Stomach (tissue), 9 donors: ENCODE measurements around the gene IL4I1. TPM values are rescaled to one million over a fixed set of nuclear protein-coding genes. Genes with fewer than 3 reads are reported as not detected.

Experiments used
- DNase-seq, 2 donors: peaks; one replicate each; pipeline versions ENCODE4 v3.0.0 to v3.0.0-alpha.2; 2013 to 2019
- H3K27ac ChIP-seq, 5 donors: fragments of 200-600 bp in 4 of 5; sonication (generic) in 4 of 5; one replicate each; pipeline ENCODE4 v1.5.1; 2013 to 2019; ENCODE audit warnings: mild to moderate bottlenecking in 1 of 5, moderate library complexity in 1 of 5
- H3K27me3 ChIP-seq, 3 donors: fragments of 200-600 bp; sonication (generic); one replicate each; pipeline ENCODE4 v1.5.1; 2017 to 2019; ENCODE audit warnings: mixed run types in 1 of 3
- H3K36me3 ChIP-seq, 4 donors: fragments of 200-600 bp; sonication (generic); 1 replicate in 3 of 4; 2 replicates in 1 of 4; pipeline ENCODE4 v1.5.1; 2016 to 2019
- H3K4me1 ChIP-seq, 4 donors: fragments of 200-600 bp; sonication (generic); one replicate each; pipeline ENCODE4 v1.5.1; 2016 to 2019
- H3K4me3 ChIP-seq, 4 donors: fragments of 200-600 bp; sonication (generic) in 3 of 4; one replicate each; pipeline ENCODE4 v1.5.1; 2016 to 2019; ENCODE audit warnings: mild to moderate bottlenecking in 1 of 4
- H3K9me3 ChIP-seq, 4 donors: fragments of 200-600 bp; sonication (generic); one replicate each; pipeline ENCODE4 v1.5.1; 2016 to 2019
- EP300 ChIP-seq: sonication (generic); formaldehyde crosslinking; IDR thresholded peaks from one replicate; pipeline ENCODE4 v1.6.1; 2017; ENCODE audit warnings: antibody characterized with exemption
- POLR2A ChIP-seq, 4 donors: fragments of 450-650 bp; IDR thresholded peaks; one replicate each; pipeline ENCODE4 v1.6.1; 2016; ENCODE audit warnings: antibody characterized with exemption in 4 of 4, control low read depth in 2 of 4, mild to moderate bottlenecking in 1 of 4, moderate library complexity in 1 of 4
- POLR2AphosphoS5 ChIP-seq, 3 donors: sonication (generic); formaldehyde crosslinking; IDR thresholded peaks; one replicate each; pipeline ENCODE4 v1.6.1; 2016; ENCODE audit warnings: antibody characterized with exemption in 3 of 3
- WGBS, 5 donors: extraction: QIAGEN DNeasy Blood & Tissue Kit in 3 of 5; methylation state at CpG; one replicate each; pipeline versions ENCODE4 v1.1.5 to v1.1.7; 2013 to 2018; 5-methylcytosine and 5-hydroxymethylcytosine counted together
- intact Hi-C: fragments of 100-400 bp; cut with DNase I; formaldehyde crosslinking; loops from one replicate; pipeline ENCODE4 v1.15.1; 2023; ENCODE audit warnings: low total_unique reads
- polyA plus RNA-seq, 3 donors: library from polyadenylated mRNA; stranded (reverse); fragments of 200-250 nt; gene quantifications; one replicate each; pipeline ENCODE4 v1.2.3, GENCODE V29; 2013
- total RNA-seq, 5 donors: library from RNA; depleted of rRNA; stranded (reverse); fragments of >200 nt; gene quantifications; one replicate each; pipeline versions ENCODE4 v1.1.0 to v1.2.3, GENCODE V29; 2014 to 2016
- TF ChIP-seq, protein P1 (sequence below), 7 experiments: fragments of 450-650 bp in 4 of 7; fragments of 200-600 bp in 3 of 7; sonication (generic) in 3 of 7; IDR thresholded peaks; one replicate each; pipeline ENCODE4 v1.5.1; 2016 to 2019; ENCODE audit warnings: antibody characterized with exemption in 7 of 7, control low read depth in 2 of 7, mild to moderate bottlenecking in 1 of 7
- donor health status: healthy with polysubstance abuse.
- donor health status: Bipolar disorder and iron deficiency.
- donor health status: healthy.

The IL4I1 gene
- total and polyA plus RNA-seq, 8 donors, result 0.45 to 1.1 (median 0.66) TPM; not detected in 2

DNA sequence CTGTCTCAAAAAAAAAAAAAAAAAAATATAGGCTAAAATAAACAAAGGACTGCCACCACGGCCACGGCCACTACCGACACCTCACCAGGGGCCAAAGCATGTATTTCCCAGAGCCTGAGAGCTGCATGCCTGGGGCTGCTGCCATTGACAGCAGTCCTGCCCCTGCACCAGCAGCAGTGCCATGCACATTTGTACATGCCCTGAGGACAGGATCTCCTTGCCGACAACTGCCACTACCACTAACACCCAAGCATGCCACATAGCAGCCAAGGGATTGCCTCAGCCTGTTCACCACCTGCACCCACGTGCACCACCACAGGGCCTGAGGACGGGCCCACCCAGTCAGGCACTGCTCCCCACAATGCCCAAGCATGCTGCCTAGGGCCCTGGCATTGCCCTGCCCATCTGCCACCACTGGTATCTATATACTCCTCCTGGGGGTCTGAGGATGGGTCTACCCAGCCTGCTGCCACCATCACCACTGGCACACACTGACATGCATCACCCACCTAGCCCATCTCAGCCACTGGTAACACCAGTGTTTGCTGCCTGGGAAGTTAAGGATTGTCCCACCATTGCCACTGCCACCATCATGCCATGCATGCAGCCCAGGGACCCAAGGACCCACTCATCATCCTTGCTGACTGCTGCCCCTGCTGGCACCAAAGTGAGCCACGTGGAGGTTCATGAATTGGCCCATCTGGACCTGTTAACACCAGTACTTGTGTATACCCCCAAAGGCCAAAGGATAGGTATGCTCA lies 43.2 kb upstream of the IL4I1 start:
- no peak for DNase-seq
- intact Hi-C loops, result loop anchor here (2.0 kb wide), 1 partner anchor 43 kb away; no protein-coding TSS in a partner anchor
- no peak overlapping the region for H3K27ac ChIP-seq
- no peak overlapping the region for H3K4me3 ChIP-seq
- no peak for TF ChIP-seq POLR2AphosphoS5 (IDR thresholded peaks at IDR 0.05)
- peaks cover 4 to 12% (median 8%) of the 10 kb centered on the region in 4 donors for H3K4me1 ChIP-seq
- 52 to 75% (median 61%) methylated on average over 7 of the region's 7 CpGs for WGBS, 5 donors
- no peaks in the 10 kb centered on the region for H3K9me3 ChIP-seq
- peaks cover 0 to 3% (median 0%) of the 10 kb centered on the region in 3 donors for H3K27me3 ChIP-seq
- H3K36me3 ChIP-seq, result no peaks in the 10 kb centered on the region

DNA sequence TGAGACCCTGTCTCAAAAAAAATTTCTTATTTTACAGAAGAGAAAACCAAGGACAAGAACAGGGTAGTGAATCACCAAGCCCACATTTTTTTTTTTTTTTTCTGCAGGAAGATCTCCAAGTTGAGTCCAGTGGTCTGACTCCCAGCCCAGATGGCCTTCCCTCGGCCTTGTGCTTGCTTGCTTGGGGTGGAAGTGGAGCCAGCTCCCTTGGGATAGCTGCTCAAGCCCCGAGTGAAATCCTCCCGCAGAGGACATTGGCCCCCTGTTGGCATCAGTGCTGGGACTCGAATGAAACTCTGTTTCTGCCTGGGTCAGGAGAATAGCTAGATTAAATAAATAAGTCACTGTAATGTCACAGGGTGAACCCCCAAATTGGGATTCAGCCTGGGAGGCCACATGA lies 42.0 kb upstream of the IL4I1 start:
- H3K36me3 ChIP-seq, result no peaks in the 10 kb centered on the region
- 66 to 78% (median 76%) methylated on average over 4 of the region's 4 CpGs for WGBS, 5 donors
- DNase-seq, result no peak
- intact Hi-C loops, result loop anchor here (2.0 kb wide), 1 partner anchor 44 kb away; no protein-coding TSS in a partner anchor
- no peak overlapping the region for H3K27ac ChIP-seq
- H3K4me1 ChIP-seq, result peaks cover 4 to 12% (median 8%) of the 10 kb centered on the region in 4 donors
- peaks cover 0 to 3% (median 0%) of the 10 kb centered on the region in 3 donors for H3K27me3 ChIP-seq
- no peak overlapping the region for H3K4me3 ChIP-seq
- no peak for TF ChIP-seq POLR2A (IDR thresholded peaks at IDR 0.05)
- TF ChIP-seq EP300, result no peak
- TF ChIP-seq, protein P1, sequence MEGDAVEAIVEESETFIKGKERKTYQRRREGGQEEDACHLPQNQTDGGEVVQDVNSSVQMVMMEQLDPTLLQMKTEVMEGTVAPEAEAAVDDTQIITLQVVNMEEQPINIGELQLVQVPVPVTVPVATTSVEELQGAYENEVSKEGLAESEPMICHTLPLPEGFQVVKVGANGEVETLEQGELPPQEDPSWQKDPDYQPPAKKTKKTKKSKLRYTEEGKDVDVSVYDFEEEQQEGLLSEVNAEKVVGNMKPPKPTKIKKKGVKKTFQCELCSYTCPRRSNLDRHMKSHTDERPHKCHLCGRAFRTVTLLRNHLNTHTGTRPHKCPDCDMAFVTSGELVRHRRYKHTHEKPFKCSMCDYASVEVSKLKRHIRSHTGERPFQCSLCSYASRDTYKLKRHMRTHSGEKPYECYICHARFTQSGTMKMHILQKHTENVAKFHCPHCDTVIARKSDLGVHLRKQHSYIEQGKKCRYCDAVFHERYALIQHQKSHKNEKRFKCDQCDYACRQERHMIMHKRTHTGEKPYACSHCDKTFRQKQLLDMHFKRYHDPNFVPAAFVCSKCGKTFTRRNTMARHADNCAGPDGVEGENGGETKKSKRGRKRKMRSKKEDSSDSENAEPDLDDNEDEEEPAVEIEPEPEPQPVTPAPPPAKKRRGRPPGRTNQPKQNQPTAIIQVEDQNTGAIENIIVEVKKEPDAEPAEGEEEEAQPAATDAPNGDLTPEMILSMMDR (IDR thresholded peaks at IDR 0.05), result no peak
- TF ChIP-seq POLR2AphosphoS5 (IDR thresholded peaks at IDR 0.05), result no peak
- no peaks in the 10 kb centered on the region for H3K9me3 ChIP-seq

DNA sequence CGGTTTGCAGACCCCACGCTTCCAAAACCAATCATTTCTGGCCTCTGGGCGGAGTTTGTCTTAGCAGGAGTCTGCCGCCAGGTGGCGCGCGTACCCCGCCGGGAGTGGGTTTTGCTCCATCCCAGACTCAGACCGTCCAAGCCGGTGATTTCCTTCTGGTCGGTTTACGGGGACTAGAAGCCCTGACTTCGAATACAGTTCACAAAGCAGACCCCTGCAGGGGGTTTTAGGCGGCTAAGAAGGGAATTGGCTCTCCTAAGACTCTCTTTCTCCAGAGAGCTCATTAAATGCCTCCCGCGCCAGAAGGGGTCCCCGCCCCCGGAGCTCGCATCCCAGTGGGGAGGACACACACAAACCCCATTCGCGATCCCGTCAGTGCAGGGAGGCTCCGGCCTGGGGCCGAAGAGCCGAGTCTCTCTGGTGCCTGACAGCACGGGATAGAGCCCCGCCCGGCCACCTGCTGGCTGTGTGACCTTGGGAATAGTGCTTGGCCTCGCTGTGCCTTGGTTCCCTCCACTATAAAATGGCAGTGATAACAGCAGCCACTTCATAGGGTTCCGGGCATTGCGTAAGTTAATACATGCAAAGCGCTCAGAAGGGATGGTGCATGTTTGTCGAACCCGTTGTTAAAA lies 41.2 kb upstream of the IL4I1 start:
- Histone ChIP-seq H3K4me3 (peak overlapping the region in 3 of 4 donors; percentile 5 to 27 (median 18)), H3K9me3 (no peaks in the 10 kb centered on the region), H3K27me3 (peaks cover 0 to 3% (median 0%) of the 10 kb centered on the region in 3 donors), H3K4me1 (peaks cover 4 to 12% (median 8%) of the 10 kb centered on the region in 4 donors), H3K36me3 (peaks cover 2 to 8% (median 6%) of the 10 kb centered on the region in 4 donors), H3K27ac (no peak overlapping the region)
- intact Hi-C loops, result loop anchor here (2.0 kb wide), 1 partner anchor 45 kb away; no protein-coding TSS in a partner anchor
- DNase-seq, result peak; percentile 82 to 92
- 19 to 80% (median 20%) methylated on average over 1 to 35 of the region's 35 CpGs for WGBS, 5 donors
- TF ChIP-seq POLR2AphosphoS5 (IDR thresholded peaks at IDR 0.05), result peak in 2 of 3 donors; percentile 13 to 42
- TF ChIP-seq EP300, result no peak
- TF ChIP-seq, protein P1 (IDR thresholded peaks at IDR 0.05), result peak in 5 of 7 experiments; percentile 84 to 95 (median 92)
- TF ChIP-seq POLR2A (IDR thresholded peaks at IDR 0.05), result no peak

DNA sequence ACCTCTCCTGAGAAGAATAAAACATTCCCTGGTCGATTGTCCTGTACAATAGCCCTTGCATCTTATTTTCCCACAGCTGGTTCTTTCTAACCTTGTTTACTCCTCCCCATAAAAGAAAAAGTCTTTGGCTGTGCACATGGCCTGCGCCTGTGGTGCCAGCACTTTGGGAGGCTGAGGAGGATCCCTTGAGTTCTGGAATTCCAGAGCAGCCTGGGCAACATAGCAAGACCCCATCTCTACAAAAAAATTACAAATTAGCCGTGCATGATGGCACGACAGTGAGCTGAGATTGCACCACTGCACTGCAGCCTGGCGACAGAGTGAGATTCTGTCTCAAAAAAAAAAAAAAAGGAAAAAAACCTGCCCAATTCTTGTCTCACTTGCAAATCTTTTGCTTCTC lies 39.9 kb upstream of the IL4I1 start:
- no peak overlapping the region for H3K27ac ChIP-seq

More for the DNA sequence above, 39.9 kb upstream of the IL4I1 start:
- no peak for DNase-seq
- no peaks in the 10 kb centered on the region for H3K9me3 ChIP-seq
- H3K4me3 ChIP-seq, result no peak overlapping the region
- H3K4me1 ChIP-seq, result peaks cover 4 to 12% (median 8%) of the 10 kb centered on the region in 4 donors
- peaks cover 6 to 17% (median 10%) of the 10 kb centered on the region in 4 donors for H3K36me3 ChIP-seq
- WGBS, 5 donors, result 54 to 76% (median 68%) methylated on average over 5 of the region's 5 CpGs
- H3K27me3 ChIP-seq, result peaks cover 0 to 3% (median 0%) of the 10 kb centered on the region in 3 donors
- intact Hi-C loops, result no loop called here
- TF ChIP-seq, protein P1 (IDR thresholded peaks at IDR 0.05), result no peak
- TF ChIP-seq EP300, result no peak
- no peak for TF ChIP-seq POLR2A (IDR thresholded peaks at IDR 0.05)
- no peak for TF ChIP-seq POLR2AphosphoS5 (IDR thresholded peaks at IDR 0.05)
